Activated B cell treated with CpG ODN at 0.5 μM for 24 hours (primary cell): ENCODE results near the gene PPP1R12A. TPM values are rescaled to one million over a fixed set of nuclear protein-coding genes. Genes with fewer than 3 reads are reported as not detected.

Experiments
- ATAC-seq: fragments of 200-7000 bp; cut with Tn5 transposase; one replicate; pipeline ENCODE4 v1.10.0; 2021; ENCODE audit warnings: low read depth, mild to moderate bottlenecking, moderate library complexity
- CTCF ChIA-PET: fragments of 350-600 bp; sonication (Branson Sonifier 250); formaldehyde crosslinking; loops from one replicate; lab custom pipeline; 2021; ENCODE audit warnings: antibody characterized with exemption; lab: Charles Lee
- POLR2A ChIA-PET: fragments of 350-600 bp; sonication (Branson Sonifier 250); formaldehyde crosslinking; loops from one replicate; lab custom pipeline; 2021; ENCODE audit warnings: antibody characterized with exemption; lab: Charles Lee
- DNase-seq: peaks from one replicate; pipeline ENCODE4 v3.0.0; 2022
- H3K27ac Mint-ChIP-seq: one replicate; pipeline ENCODE4 v1.8.0; 2020; ENCODE audit warnings: mixed read lengths
- H3K27me3 Mint-ChIP-seq: one replicate; pipeline ENCODE4 v1.8.0; 2021; ENCODE audit warnings: mixed read lengths
- H3K36me3 Mint-ChIP-seq: one replicate; pipeline ENCODE4 v1.8.0; 2021; ENCODE audit warnings: low read depth, mixed read lengths
- H3K4me1 Mint-ChIP-seq: one replicate; pipeline ENCODE4 v1.8.0; 2021; ENCODE audit warnings: mixed read lengths
- H3K4me3 Mint-ChIP-seq: one replicate; pipeline ENCODE4 v1.8.0; 2020; ENCODE audit warnings: mild to moderate bottlenecking, mixed read lengths
- H3K9me3 Mint-ChIP-seq: one replicate; pipeline ENCODE4 v1.8.0; 2020; ENCODE audit warnings: mixed read lengths
- intact Hi-C: fragments of 100-400 bp; cut with micrococcal nuclease; formaldehyde crosslinking; loops from one replicate; pipeline ENCODE4 v1.15.1; 2024
- total RNA-seq: library from RNA; stranded (reverse); gene quantifications from 2 replicates; pipeline ENCODE4 v1.2.3, GENCODE V29; 2022
- TF ChIP-seq, protein P1 (sequence below): fragments of 200-600 bp; IDR thresholded peaks from one replicate; pipeline ENCODE4 v1.8.0; 2022; ENCODE audit warnings: antibody characterized with exemption, mild to moderate bottlenecking

The PPP1R12A gene
- total RNA-seq, 1 donor from 2014 or later = 90.4 TPM

DNA sequence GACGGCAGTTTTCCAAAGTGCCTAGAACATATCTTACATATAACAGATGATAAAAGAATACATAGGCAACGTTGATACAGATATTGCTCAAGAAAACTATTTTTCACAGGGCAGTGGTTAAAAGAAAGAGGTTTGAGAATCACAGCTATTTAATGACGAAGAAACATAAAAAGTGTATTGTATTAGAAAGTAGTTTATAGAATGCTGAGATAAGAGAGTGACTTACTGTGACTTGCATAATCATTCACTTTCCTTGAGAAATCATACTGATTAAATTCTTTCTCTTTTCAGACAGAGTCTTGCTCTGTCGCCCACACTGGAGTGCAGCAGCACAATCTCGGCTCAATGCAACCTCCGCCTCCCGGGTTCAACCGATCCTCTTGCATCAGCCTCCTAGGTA, 57.7 kb downstream of the PPP1R12A start:
- ATAC-seq = no peak

DNA sequence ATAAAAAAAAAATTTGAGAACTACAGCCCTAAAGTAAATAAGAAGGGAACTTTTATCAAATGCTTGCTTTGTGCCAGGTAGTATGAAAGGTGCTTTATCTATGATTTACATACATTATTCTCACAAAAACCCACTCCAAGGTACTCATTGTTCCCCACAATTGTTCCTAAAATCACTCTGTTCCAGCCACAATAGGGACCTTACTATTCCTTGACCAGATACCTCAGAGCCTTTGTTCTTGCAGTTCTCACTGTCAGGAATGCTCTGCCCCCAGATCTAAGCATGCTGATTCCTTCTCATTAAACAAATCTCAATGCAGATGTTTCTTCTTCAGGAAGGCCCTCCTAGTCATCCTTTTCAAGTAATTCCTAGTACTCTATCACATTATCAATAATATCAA, 60.2 kb downstream of the PPP1R12A start:
- no peak overlapping the region for H3K4me3 Mint-ChIP-seq
- peaks cover 57% of the 10 kb centered on the region for H3K36me3 Mint-ChIP-seq
- peaks cover 49% of the 10 kb centered on the region for H3K4me1 Mint-ChIP-seq
- DNase-seq = no peak
- no peaks in the 10 kb centered on the region for H3K27me3 Mint-ChIP-seq
- TF ChIP-seq, protein P1, sequence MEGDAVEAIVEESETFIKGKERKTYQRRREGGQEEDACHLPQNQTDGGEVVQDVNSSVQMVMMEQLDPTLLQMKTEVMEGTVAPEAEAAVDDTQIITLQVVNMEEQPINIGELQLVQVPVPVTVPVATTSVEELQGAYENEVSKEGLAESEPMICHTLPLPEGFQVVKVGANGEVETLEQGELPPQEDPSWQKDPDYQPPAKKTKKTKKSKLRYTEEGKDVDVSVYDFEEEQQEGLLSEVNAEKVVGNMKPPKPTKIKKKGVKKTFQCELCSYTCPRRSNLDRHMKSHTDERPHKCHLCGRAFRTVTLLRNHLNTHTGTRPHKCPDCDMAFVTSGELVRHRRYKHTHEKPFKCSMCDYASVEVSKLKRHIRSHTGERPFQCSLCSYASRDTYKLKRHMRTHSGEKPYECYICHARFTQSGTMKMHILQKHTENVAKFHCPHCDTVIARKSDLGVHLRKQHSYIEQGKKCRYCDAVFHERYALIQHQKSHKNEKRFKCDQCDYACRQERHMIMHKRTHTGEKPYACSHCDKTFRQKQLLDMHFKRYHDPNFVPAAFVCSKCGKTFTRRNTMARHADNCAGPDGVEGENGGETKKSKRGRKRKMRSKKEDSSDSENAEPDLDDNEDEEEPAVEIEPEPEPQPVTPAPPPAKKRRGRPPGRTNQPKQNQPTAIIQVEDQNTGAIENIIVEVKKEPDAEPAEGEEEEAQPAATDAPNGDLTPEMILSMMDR = no peak
- POLR2A ChIA-PET = no interaction called here
- CTCF ChIA-PET = no interaction called here
- H3K27ac Mint-ChIP-seq = no peak overlapping the region
- ATAC-seq = no peak
- intact Hi-C loops = no loop called here
- no peaks in the 10 kb centered on the region for H3K9me3 Mint-ChIP-seq

More for the DNA sequence above, 57.7 kb downstream of the PPP1R12A start:
- no peaks in the 10 kb centered on the region for H3K9me3 Mint-ChIP-seq
- ChIA-PET CTCF (no interaction called here), POLR2A (no interaction called here)
- intact Hi-C loops = no loop called here
- H3K36me3 Mint-ChIP-seq = peaks cover 43% of the 10 kb centered on the region
- TF ChIP-seq, protein P1 = no peak
- H3K4me1 Mint-ChIP-seq = peaks cover 69% of the 10 kb centered on the region
- DNase-seq = no peak
- no peaks in the 10 kb centered on the region for H3K27me3 Mint-ChIP-seq
- peak overlapping the region; percentile 4 for H3K27ac Mint-ChIP-seq
- no peak overlapping the region for H3K4me3 Mint-ChIP-seq

DNA sequence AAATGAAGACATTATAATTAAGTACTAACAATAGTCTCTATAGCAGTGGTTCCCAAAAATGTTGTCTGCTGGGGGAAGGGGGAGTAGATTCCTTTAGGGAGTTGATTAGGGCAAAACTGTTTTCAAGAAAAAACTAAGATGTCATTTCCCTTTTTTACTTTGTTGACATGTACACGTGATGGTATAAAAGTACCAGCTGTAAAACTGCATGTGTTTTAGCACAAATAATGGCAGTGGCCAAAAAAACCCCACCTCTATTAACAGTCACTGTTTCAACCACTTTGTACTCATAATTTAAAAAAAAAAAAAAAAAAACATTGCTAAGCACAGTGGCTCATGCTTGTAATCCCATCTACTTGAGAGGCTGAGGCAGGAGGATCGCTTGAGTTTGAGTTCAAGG, 61.7 kb downstream of the PPP1R12A start:
- H3K4me3 Mint-ChIP-seq = no peak overlapping the region
- ATAC-seq = no peak
- intact Hi-C loops = no loop called here
- peaks cover 67% of the 10 kb centered on the region for H3K36me3 Mint-ChIP-seq
- H3K27ac Mint-ChIP-seq = no peak overlapping the region
- no peaks in the 10 kb centered on the region for H3K9me3 Mint-ChIP-seq
- ChIA-PET CTCF (no interaction called here), POLR2A (no interaction called here)
- H3K4me1 Mint-ChIP-seq = peaks cover 38% of the 10 kb centered on the region
- no peaks in the 10 kb centered on the region for H3K27me3 Mint-ChIP-seq
- no peak for DNase-seq
- TF ChIP-seq, protein P1 = no peak

DNA sequence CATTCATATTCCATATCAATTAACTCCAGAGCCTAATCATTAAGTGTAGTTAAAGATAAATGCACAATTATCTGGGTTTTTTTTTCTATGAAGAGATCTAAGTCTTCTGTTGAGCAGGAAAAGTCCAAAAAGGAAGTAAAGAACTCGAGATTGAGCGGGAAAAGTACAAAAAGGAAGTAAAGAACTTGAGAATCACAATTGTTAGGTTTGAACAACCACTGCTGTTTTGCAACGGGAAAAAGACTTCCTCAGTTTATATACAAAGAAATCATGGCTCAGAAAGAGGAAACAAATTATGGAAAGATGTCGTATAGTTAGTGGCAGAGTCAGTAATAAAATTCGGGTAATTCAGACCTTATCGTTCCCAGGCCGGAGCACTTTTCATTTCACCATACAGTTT, 63.3 kb downstream of the PPP1R12A start:
- no peaks in the 10 kb centered on the region for H3K27me3 Mint-ChIP-seq
- DNase-seq (no peak), ATAC-seq (no peak)
- H3K27ac Mint-ChIP-seq = no peak overlapping the region
- H3K4me1 Mint-ChIP-seq = peaks cover 34% of the 10 kb centered on the region
- H3K4me3 Mint-ChIP-seq = no peak overlapping the region
- peaks cover 74% of the 10 kb centered on the region for H3K36me3 Mint-ChIP-seq
- POLR2A ChIA-PET = no interaction called here
- intact Hi-C loops = no loop called here
- TF ChIP-seq, protein P1 = no peak
- CTCF ChIA-PET = no interaction called here
- no peaks in the 10 kb centered on the region for H3K9me3 Mint-ChIP-seq

DNA sequence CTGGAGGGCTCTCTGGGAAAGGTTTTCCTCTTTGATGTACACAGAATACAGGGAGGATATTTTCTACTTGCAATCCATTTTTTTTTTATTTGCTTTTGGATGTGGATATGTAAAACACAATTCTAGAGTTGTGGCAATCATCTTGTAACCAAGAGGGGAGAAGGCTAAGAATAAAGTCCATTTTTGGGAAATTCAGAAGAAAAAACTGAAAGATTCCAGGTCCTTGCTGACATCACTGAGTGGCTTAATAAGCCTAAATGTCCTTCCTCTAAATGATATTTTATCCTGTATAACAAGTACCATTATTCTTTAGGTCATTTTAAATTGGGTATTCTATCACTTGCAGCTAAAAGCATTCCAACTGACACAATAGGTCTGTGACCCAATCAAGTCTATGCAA, 64.0 kb downstream of the PPP1R12A start:
- TF ChIP-seq, protein P1 = no peak
- Mint-ChIP-seq H3K4me1 (peaks cover 33% of the 10 kb centered on the region), H3K4me3 (no peak overlapping the region), H3K9me3 (no peaks in the 10 kb centered on the region), H3K36me3 (peaks cover 74% of the 10 kb centered on the region), H3K27me3 (no peaks in the 10 kb centered on the region), H3K27ac (no peak overlapping the region)
- POLR2A ChIA-PET = no interaction called here
- ATAC-seq (no peak), DNase-seq (no peak)
- intact Hi-C loops = no loop called here
- CTCF ChIA-PET = no interaction called here
